Loucy (cell line): ENCODE results near the gene BMAL2.

Experiments
- H2AFZ ChIP-seq: fragments of 200-600 bp; sonication (generic); 2 replicates; pipeline ENCODE4 v1.6.0; 2016; ENCODE audit warnings: antibody characterized with exemption, mild to moderate bottlenecking, low read length, moderate library complexity
- H3F3A ChIP-seq: fragments of 200-600 bp; 2 replicates; pipeline ENCODE4 v1.6.0; 2016; ENCODE audit warnings: antibody characterized with exemption, low read depth, mild to moderate bottlenecking
- H3K27me3 ChIP-seq: fragments of 200-600 bp; sonication (generic); 2 replicates; pipeline ENCODE4 v1.6.1; 2014; ENCODE audit warnings: low read length, mild to moderate bottlenecking; ENCODE audit not compliant: insufficient read depth, poor library complexity, severe bottlenecking
- H3K36me3 ChIP-seq: fragments of 200-600 bp; sonication (generic); 2 replicates; pipeline ENCODE4 v1.6.1; 2016; ENCODE audit warnings: low read length; ENCODE audit not compliant: insufficient read depth
- H3K4me1 ChIP-seq: fragments of 200-600 bp; sonication (generic); 2 replicates; pipeline ENCODE4 v1.5.1; 2014; ENCODE audit warnings: low read length, mild to moderate bottlenecking; ENCODE audit not compliant: insufficient read depth, poor library complexity, severe bottlenecking
- H3K4me2 ChIP-seq: fragments of 200-600 bp; sonication (generic); 2 replicates; pipeline ENCODE4 v1.6.0; 2014; ENCODE audit warnings: antibody characterized with exemption, low read length, low read depth, mild to moderate bottlenecking; ENCODE audit not compliant: poor library complexity, severe bottlenecking
- H3K4me3 ChIP-seq: fragments of 200-600 bp; sonication (generic); 2 replicates; pipeline ENCODE4 v1.5.1; 2014; ENCODE audit warnings: low read length, mild to moderate bottlenecking, mixed read lengths; ENCODE audit not compliant: poor library complexity, severe bottlenecking
- H3K79me2 ChIP-seq: fragments of 200-600 bp; sonication (generic); 2 replicates; pipeline ENCODE4 v1.6.1; 2014; ENCODE audit warnings: low read length; ENCODE audit not compliant: insufficient read depth
- H3K9ac ChIP-seq: fragments of 200-600 bp; sonication (generic); 2 replicates; pipeline ENCODE4 v1.6.0; 2014; ENCODE audit warnings: mild to moderate bottlenecking, low read depth, low read length, moderate library complexity; ENCODE audit not compliant: poor library complexity, severe bottlenecking
- H3K9me2 ChIP-seq: fragments of 200-600 bp; sonication (generic); replicated peaks from 2 replicates; pipeline ENCODE4 v1.6.1; 2016; ENCODE audit warnings: low read depth, low read length, mixed read lengths
- H3K9me3 ChIP-seq: fragments of 200-600 bp; sonication (generic); 2 replicates; pipeline ENCODE4 v1.6.1; 2014; ENCODE audit warnings: mild to moderate bottlenecking, antibody characterized with exemption, low read length, low read depth; ENCODE audit not compliant: insufficient read depth
- H4K20me1 ChIP-seq: fragments of 200-600 bp; sonication (generic); 2 replicates; pipeline ENCODE4 v1.6.0; 2014; ENCODE audit warnings: antibody characterized with exemption, low read length, mild to moderate bottlenecking; ENCODE audit not compliant: insufficient read depth, poor library complexity, severe bottlenecking
- CTCF ChIP-seq: fragments of 200-600 bp; sonication (generic); conservative IDR thresholded peaks from 2 replicates; pipeline ENCODE4 v1.5.1; 2014; ENCODE audit warnings: mild to moderate bottlenecking, antibody characterized with exemption, low read length
- EZH2phosphoT487 ChIP-seq: fragments of 200-600 bp; IDR thresholded peaks from 2 replicates; pipeline ENCODE4 v1.6.1; 2018; ENCODE audit warnings: antibody characterized with exemption, mild to moderate bottlenecking, moderate library complexity, borderline replicate concordance

BMAL2 gene

GRCh38 chr12:27342536-27342935 is 9.9 kb downstream of the BMAL2 start:
- H3K27me3 ChIP-seq = no peaks in the 10 kb centered on the region
- no peaks in the 10 kb centered on the region for H4K20me1 ChIP-seq
- H3K36me3 ChIP-seq = no peaks in the 10 kb centered on the region
- TF ChIP-seq EZH2phosphoT487 (no peak), CTCF (no peak)
- H3K4me2 ChIP-seq = no peak overlapping the region
- H2AFZ ChIP-seq = no peak overlapping the region
- H3F3A ChIP-seq = no peaks in the 10 kb centered on the region; the same call in 1 of the 2 replicates
- no peaks in the 10 kb centered on the region for H3K9me2 ChIP-seq
- H3K4me1 ChIP-seq = peaks cover 13% of the 10 kb centered on the region
- no peak overlapping the region for H3K4me3 ChIP-seq
- H3K9me3 ChIP-seq = no peaks in the 10 kb centered on the region
- H3K79me2 ChIP-seq = peaks cover 51% of the 10 kb centered on the region; the same call in 1 of the 2 replicates
- H3K9ac ChIP-seq = no peak overlapping the region

GRCh38 chr12:27343255-27344000 is 10.8 kb downstream of the BMAL2 start:
- H3K4me3 ChIP-seq = no peak overlapping the region
- H4K20me1 ChIP-seq = no peaks in the 10 kb centered on the region
- H3K9ac ChIP-seq = no peak overlapping the region
- TF ChIP-seq CTCF (no peak), EZH2phosphoT487 (no peak)
- no peaks in the 10 kb centered on the region for H3K27me3 ChIP-seq
- no peaks in the 10 kb centered on the region for H3K36me3 ChIP-seq
- no peak overlapping the region for H3K4me2 ChIP-seq
- H3K9me3 ChIP-seq = no peaks in the 10 kb centered on the region
- H3K4me1 ChIP-seq = peaks cover 10% of the 10 kb centered on the region
- no peaks in the 10 kb centered on the region; the same call in 1 of the 2 replicates for H3F3A ChIP-seq
- peaks cover 51% of the 10 kb centered on the region; the same call in 1 of the 2 replicates for H3K79me2 ChIP-seq
- H3K9me2 ChIP-seq = no peaks in the 10 kb centered on the region
- no peak overlapping the region for H2AFZ ChIP-seq

GRCh38 chr12:27344246-27344645 is 11.6 kb downstream of the BMAL2 start:
- Histone ChIP-seq H3K9ac (no peak overlapping the region), H3F3A (no peaks in the 10 kb centered on the region), H3K4me3 (no peak overlapping the region)

More at GRCh38 chr12:27344246-27344645, 11.6 kb downstream of the BMAL2 start:
- H3K4me1 ChIP-seq = peaks cover 6% of the 10 kb centered on the region
- H3K36me3 ChIP-seq = no peaks in the 10 kb centered on the region
- H4K20me1 ChIP-seq = no peaks in the 10 kb centered on the region
- H3K79me2 ChIP-seq = peaks cover 58% of the 10 kb centered on the region
- TF ChIP-seq CTCF = no peak
- TF ChIP-seq EZH2phosphoT487 = no peak
- H3K27me3 ChIP-seq = no peaks in the 10 kb centered on the region
- H3K9me3 ChIP-seq = no peaks in the 10 kb centered on the region
- H3K4me2 ChIP-seq = no peak overlapping the region
- H2AFZ ChIP-seq = no peak overlapping the region
- no peaks in the 10 kb centered on the region for H3K9me2 ChIP-seq
